ENCODE data around the gene SPTBN2.
"Not testable (repeated sequence)": the region's sequence is repeated elsewhere in the genome, so short reads cannot be mapped to it uniquely, and the experiment has no call there.

The SPTBN2 gene

GRCh38 chr11:66643745-66644437 lies 85.1 kb downstream of the SPTBN2 start:
- H3K36me3 ChIP-seq (ENCODE audit: insufficient read depth), result peaks cover 45% of the 10 kb centered on the region; the same call in 1 of the 2 replicates
- H2AFZ ChIP-seq (ENCODE audit: low read depth), result no peak overlapping the region
- H3K79me2 ChIP-seq (ENCODE audit: insufficient read depth, low read depth), result peaks cover 98% of the 10 kb centered on the region
- H3K4me1 ChIP-seq (ENCODE audit: low read depth, poor library complexity, severe bottlenecking), result peaks cover 41% of the 10 kb centered on the region
- no peaks in the 10 kb centered on the region for H3K27me3 ChIP-seq (ENCODE audit: insufficient read depth, low read depth)
- TF ChIP-seq CTCF (conservative IDR thresholded peaks at IDR 0.05; ENCODE audit: low read depth, low read length), result no peak
- H4K20me1 ChIP-seq (ENCODE audit: insufficient read depth), result peaks cover 64% of the 10 kb centered on the region
- H3K27ac ChIP-seq, result no peak overlapping the region
- no peak overlapping the region for H3K9ac ChIP-seq
- H3K4me3 ChIP-seq (IDR thresholded peaks at IDR 0.05; ENCODE audit: insufficient read depth, low read depth, low read length), result no peak overlapping the region
- H3K4me2 ChIP-seq, result no peak overlapping the region

GRCh38 chr11:66641834-66642233 lies 87.2 kb downstream of the SPTBN2 start:
- no peak for TF ChIP-seq CTCF (conservative IDR thresholded peaks at IDR 0.05; ENCODE audit: low read depth, low read length)
- Histone ChIP-seq H3K27ac (no peak overlapping the region), H3K36me3 (ENCODE audit: insufficient read depth) (peaks cover 45% of the 10 kb centered on the region; the same call in 1 of the 2 replicates), H3K9ac (no peak overlapping the region), H3K4me1 (ENCODE audit: low read depth, poor library complexity, severe bottlenecking) (peaks cover 51% of the 10 kb centered on the region), H4K20me1 (ENCODE audit: insufficient read depth) (peaks cover 60% of the 10 kb centered on the region), H3K4me2 (peak overlapping the region; percentile 71), H2AFZ (ENCODE audit: low read depth) (no peak overlapping the region), H3K4me3 (IDR thresholded peaks at IDR 0.05; ENCODE audit: insufficient read depth, low read depth, low read length) (no peak overlapping the region), H3K27me3 (ENCODE audit: insufficient read depth, low read depth) (no peaks in the 10 kb centered on the region), H3K79me2 (ENCODE audit: insufficient read depth, low read depth) (peaks cover 95% of the 10 kb centered on the region)

GRCh38 chr11:66639814-66640340 lies 89.1 kb downstream of the SPTBN2 start:
- peaks cover 34% of the 10 kb centered on the region; the same call in 1 of the 2 replicates for H3K36me3 ChIP-seq (ENCODE audit: insufficient read depth)
- H4K20me1 ChIP-seq (ENCODE audit: insufficient read depth), result peaks cover 48% of the 10 kb centered on the region
- H3K79me2 ChIP-seq (ENCODE audit: insufficient read depth, low read depth), result peaks cover 95% of the 10 kb centered on the region
- peaks cover 47% of the 10 kb centered on the region for H3K4me1 ChIP-seq (ENCODE audit: low read depth, poor library complexity, severe bottlenecking)
- peak overlapping the region; percentile 71 for H3K4me2 ChIP-seq
- H2AFZ ChIP-seq (ENCODE audit: low read depth); H3K9ac ChIP-seq; H3K4me3 ChIP-seq (IDR thresholded peaks at IDR 0.05; ENCODE audit: insufficient read depth, low read depth, low read length); H3K27ac ChIP-seq; H3K27me3 ChIP-seq (ENCODE audit: insufficient read depth, low read depth): not testable (repeated sequence)

GRCh38 chr11:66639066-66639813 lies 89.8 kb downstream of the SPTBN2 start:
- H3K4me3 ChIP-seq (IDR thresholded peaks at IDR 0.05; ENCODE audit: insufficient read depth, low read depth, low read length), result no peak overlapping the region
- H3K79me2 ChIP-seq (ENCODE audit: insufficient read depth, low read depth), result peaks cover 95% of the 10 kb centered on the region
- peak overlapping the region; percentile 80 for H3K27ac ChIP-seq
- peaks cover 28% of the 10 kb centered on the region; the same call in 1 of the 2 replicates for H3K36me3 ChIP-seq (ENCODE audit: insufficient read depth)
- H3K4me1 ChIP-seq (ENCODE audit: low read depth, poor library complexity, severe bottlenecking), result peaks cover 47% of the 10 kb centered on the region
- H2AFZ ChIP-seq (ENCODE audit: low read depth), result peak overlapping the region; percentile 6; the same call in 1 of the 2 replicates
- peak overlapping the region; percentile 71 for H3K4me2 ChIP-seq
- 0 out of 2 replicates have a peak, but pooled peaks have one; percentile 8 for TF ChIP-seq CTCF (conservative IDR thresholded peaks at IDR 0.05; ENCODE audit: low read depth, low read length)
- H3K9ac ChIP-seq, result peak overlapping the region; percentile 88
- H3K27me3 ChIP-seq (ENCODE audit: insufficient read depth, low read depth), result no peaks in the 10 kb centered on the region
- H4K20me1 ChIP-seq (ENCODE audit: insufficient read depth), result peaks cover 44% of the 10 kb centered on the region
